HG03342 (cell line): ENCODE results near the gene ARL4D.
"Not testable (repeated sequence)": the region's sequence is repeated elsewhere in the genome, so short reads cannot be mapped to it uniquely, and the experiment has no call there.

Source experiments
- ATAC-seq: cut with Tn5 transposase; IDR thresholded peaks from one replicate; pipeline ENCODE4 v1.9.1; 2021; ENCODE audit warnings: mild to moderate bottlenecking, moderate library complexity; ENCODE audit not compliant: unreplicated experiment

The ARL4D gene

GRCh38 chr17:43393944-43394482, 4.8 kb upstream of the ARL4D start:
- ATAC-seq, result no peak

- ATAC-seq, result not testable (repeated sequence)
These were observed 4.1 kb upstream of the ARL4D start for GRCh38 chr17:43394696-43395095.

- no peak for ATAC-seq
These were observed 3.6 kb upstream of the ARL4D start for GRCh38 chr17:43395165-43395564.

- ATAC-seq, result no peak
These were observed 2.2 kb upstream of the ARL4D start for GRCh38 chr17:43396491-43397060.

- no peak for ATAC-seq
These were observed 1.1 kb downstream of the ARL4D start for GRCh38 chr17:43399839-43400328.

- no peak for ATAC-seq
These were observed 2.3 kb downstream of the ARL4D start for GRCh38 chr17:43400943-43401717.

- no peak for ATAC-seq
These were observed 3.3 kb downstream of the ARL4D start for GRCh38 chr17:43402078-43402477.

GRCh38 chr17:43402567-43402966, 3.8 kb downstream of the ARL4D start:
- no peak for ATAC-seq

- ATAC-seq, result no peak
These were observed 5.1 kb downstream of the ARL4D start for GRCh38 chr17:43403846-43404245.

GRCh38 chr17:43405861-43406260, 7.1 kb downstream of the ARL4D start:
- ATAC-seq, result no peak

GRCh38 chr17:43406676-43407645, 8.2 kb downstream of the ARL4D start:
- no peak for ATAC-seq

GRCh38 chr17:43409131-43409530, 10.3 kb downstream of the ARL4D start:
- ATAC-seq, result no peak

GRCh38 chr17:43410557-43411368, 12.0 kb downstream of the ARL4D start:
- no peak for ATAC-seq

- ATAC-seq, result no peak
These were observed 12.5 kb downstream of the ARL4D start for GRCh38 chr17:43411369-43411677.

GRCh38 chr17:43411749-43412148, 13.0 kb downstream of the ARL4D start:
- ATAC-seq, result no peak

- ATAC-seq, result no peak
These were observed 13.4 kb downstream of the ARL4D start for GRCh38 chr17:43412166-43412565.

- no peak for ATAC-seq
These were observed 18.5 kb downstream of the ARL4D start for GRCh38 chr17:43416998-43417890.

- ATAC-seq, result no peak
These were observed 19.9 kb downstream of the ARL4D start for GRCh38 chr17:43418441-43419374.
